NB4 (cell line): ENCODE results near the gene PCCA.

Experiments used
- POLR2A ChIP-seq: IDR thresholded peaks from 2 replicates; pipeline ENCODE4 v1.6.1; 2011; ENCODE audit warnings: mild to moderate bottlenecking; ENCODE audit not compliant: insufficient read length; ENCODE audit errors: extremely low read depth
- TF ChIP-seq, protein P1 (sequence below): IDR thresholded peaks from one replicate; pipeline ENCODE4 v1.5.1; 2012; ENCODE audit warnings: low read depth, low read length
- TF ChIP-seq, protein P2 (sequence below): IDR thresholded peaks from 2 replicates; pipeline ENCODE4 v1.6.1; 2011; ENCODE audit warnings: low read depth, low read length

DNA sequence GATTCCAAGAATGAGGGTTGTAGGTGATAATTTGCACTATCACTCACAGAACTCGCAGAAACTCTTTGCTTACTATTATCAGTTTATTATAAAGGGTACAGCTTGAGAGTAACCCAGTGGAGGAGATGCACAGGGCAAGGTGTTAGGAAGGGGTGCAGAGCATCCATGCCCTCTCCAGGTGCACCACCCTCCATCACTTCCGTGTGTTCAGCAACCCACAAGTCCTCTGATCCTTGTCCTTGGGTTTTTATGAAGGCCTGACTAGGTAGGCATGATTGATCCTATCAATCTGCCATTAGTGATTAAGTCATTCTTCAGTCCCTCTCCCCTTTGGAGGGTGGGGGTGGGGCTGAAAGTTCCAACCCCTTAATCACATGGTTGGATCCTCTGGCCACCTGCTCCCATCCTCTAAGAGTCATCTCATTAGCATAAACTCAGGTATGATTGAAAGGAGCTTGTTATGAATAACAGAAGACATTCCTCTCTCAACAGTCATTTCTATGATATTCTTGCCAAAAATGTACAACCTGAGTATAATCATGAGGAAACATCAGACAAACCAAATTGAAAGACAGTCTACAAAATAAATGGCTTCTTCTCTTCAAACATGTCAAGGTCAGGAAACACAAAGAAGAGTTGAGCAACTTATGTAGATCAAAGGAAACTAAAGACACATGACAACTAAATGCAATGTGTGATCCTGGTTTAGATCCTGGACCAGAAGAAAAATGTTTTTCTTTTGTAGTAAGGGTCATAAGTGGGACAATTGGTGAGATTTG is 225.4 kb downstream of the PCCA start:
- TF ChIP-seq, protein P1, sequence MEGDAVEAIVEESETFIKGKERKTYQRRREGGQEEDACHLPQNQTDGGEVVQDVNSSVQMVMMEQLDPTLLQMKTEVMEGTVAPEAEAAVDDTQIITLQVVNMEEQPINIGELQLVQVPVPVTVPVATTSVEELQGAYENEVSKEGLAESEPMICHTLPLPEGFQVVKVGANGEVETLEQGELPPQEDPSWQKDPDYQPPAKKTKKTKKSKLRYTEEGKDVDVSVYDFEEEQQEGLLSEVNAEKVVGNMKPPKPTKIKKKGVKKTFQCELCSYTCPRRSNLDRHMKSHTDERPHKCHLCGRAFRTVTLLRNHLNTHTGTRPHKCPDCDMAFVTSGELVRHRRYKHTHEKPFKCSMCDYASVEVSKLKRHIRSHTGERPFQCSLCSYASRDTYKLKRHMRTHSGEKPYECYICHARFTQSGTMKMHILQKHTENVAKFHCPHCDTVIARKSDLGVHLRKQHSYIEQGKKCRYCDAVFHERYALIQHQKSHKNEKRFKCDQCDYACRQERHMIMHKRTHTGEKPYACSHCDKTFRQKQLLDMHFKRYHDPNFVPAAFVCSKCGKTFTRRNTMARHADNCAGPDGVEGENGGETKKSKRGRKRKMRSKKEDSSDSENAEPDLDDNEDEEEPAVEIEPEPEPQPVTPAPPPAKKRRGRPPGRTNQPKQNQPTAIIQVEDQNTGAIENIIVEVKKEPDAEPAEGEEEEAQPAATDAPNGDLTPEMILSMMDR: no peak
- no peak for TF ChIP-seq POLR2A
- TF ChIP-seq, protein P2, sequence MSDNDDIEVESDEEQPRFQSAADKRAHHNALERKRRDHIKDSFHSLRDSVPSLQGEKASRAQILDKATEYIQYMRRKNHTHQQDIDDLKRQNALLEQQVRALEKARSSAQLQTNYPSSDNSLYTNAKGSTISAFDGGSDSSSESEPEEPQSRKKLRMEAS: no peak
